HG02973 (cell line): ENCODE data around the gene GABRE.

Experiments used
- ATAC-seq: cut with Tn5 transposase; IDR thresholded peaks from one replicate; pipeline ENCODE4 v1.9.1; 2021; ENCODE audit warnings: moderate library complexity; ENCODE audit not compliant: unreplicated experiment

Gene GABRE, protein sequence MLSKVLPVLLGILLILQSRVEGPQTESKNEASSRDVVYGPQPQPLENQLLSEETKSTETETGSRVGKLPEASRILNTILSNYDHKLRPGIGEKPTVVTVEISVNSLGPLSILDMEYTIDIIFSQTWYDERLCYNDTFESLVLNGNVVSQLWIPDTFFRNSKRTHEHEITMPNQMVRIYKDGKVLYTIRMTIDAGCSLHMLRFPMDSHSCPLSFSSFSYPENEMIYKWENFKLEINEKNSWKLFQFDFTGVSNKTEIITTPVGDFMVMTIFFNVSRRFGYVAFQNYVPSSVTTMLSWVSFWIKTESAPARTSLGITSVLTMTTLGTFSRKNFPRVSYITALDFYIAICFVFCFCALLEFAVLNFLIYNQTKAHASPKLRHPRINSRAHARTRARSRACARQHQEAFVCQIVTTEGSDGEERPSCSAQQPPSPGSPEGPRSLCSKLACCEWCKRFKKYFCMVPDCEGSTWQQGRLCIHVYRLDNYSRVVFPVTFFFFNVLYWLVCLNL

DNA sequence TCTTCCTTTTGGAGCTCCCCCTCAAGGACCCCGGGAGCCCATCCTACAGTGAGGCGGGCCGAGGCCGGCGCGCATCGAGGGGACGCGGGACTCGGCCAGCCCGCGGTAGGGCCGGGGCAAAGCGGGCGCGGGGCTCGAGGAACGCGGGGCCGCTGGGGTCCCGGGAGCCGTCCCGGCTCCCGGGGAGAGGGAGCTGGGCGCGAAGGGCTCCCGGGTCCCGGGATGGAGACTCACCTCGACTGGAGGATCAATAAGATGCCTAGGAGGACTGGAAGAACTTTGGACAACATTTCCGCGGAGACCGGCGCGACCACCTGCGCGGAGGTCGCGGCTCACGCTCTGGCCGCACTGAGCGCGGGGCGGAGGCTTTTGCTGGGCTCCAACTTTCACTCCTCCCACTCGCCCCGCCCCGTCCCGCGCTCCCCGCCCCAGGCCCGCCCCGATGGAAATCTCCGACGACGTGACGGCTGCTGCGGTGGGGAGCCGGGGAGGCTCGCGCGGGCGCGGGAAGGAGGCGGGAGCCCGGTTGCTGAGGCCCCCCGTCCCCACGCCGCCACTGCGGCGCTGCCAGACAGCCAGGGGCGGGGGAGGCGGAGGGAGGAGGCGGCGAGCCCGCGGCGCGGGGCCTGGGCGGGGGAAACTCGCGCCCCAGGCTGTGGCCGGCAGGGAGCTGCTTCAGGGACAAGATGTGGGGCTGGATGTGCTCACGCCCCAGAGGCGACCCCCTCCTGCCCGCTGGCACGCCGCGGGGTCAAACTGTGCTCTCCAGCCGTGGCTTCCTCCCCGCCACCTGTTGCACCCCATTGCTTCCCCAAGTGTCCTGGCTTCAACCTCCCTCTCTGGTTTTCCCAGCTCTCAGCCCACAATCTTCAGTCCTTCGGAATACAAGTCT is at the start of gene GABRE:
Gene GABRE (minus strand): TSS at position 341 of the 892 bp plus-strand sequence. CDS start 51 bp downstream, at position 290.
- no peak for ATAC-seq

DNA sequence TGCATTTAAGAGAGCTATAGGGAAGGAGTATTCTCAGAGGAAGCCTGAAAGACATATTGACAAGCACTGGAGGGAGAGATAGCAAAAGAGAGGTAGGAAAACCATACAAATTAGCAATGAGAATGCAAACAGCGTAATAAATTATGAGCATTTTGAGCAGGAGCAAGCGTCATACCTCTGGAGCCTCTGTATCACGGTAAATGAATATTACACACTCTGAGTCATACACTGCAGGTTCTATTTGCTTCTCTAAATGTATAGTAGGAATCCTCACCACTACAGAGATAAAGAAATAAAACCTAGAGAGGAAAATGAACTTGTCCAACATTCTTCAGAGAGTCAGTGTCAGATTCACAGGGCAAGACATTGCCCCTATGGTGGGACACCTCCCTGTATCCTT is 46.4 kb upstream of the GABRE start:
- ATAC-seq = no peak

DNA sequence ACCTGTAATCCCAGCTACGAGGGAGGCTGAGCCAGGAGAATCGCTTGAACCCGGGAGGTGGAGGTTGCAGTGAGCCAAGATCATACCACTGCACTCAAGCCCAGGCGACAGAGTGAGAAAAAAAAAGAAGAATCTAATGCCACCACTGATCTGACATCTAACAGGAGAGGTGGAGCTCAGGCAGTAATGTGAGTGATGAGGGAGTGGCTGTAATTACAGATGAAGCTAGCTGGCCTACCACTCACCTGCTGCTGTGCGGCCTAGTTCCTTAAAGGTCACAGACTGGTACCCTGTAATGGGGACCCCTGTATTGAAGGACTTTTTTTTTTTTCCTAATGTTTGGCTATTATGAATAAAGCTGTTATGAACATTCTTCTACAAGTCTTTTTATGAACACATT is 25.3 kb upstream of the GABRE start:
- no peak for ATAC-seq

DNA sequence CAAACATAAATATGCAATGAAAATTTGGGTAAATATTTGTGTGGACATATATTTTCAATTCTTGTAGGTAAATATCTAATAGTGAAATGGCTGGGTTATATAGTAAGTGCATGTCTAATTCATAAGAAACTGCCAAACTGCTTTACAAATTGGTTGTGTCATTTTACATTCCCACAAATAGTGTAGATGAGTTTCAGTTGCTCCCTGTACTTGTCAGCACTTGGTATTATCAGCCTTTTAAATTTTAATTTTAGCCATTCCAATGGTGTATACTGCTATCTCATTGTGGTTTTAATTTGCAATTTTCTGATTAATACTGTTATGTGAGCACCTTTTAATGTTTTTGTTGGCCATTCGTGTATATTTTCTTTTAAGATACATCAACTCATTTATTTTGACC is 23.1 kb upstream of the GABRE start:
- ATAC-seq = no peak

DNA sequence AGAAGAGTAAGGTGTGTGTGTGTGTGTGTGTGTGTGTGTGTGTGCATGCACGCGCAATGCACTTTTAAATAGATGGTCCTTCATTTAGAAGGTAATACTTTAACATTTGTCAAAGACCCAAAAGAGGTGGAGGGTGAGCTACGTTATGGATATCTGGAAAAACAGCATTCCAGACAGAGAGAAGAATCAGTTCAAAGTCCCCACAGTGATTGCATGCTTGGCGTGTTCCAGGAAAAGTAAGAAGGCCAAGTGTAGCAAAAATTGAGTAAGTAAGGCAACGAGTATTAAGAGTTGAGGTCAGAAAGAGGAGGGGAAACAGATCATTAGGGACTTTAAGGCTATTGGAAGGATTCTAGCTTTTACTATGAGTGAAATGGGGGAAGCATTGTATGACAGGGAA is 21.9 kb upstream of the GABRE start:
- ATAC-seq = no peak

DNA sequence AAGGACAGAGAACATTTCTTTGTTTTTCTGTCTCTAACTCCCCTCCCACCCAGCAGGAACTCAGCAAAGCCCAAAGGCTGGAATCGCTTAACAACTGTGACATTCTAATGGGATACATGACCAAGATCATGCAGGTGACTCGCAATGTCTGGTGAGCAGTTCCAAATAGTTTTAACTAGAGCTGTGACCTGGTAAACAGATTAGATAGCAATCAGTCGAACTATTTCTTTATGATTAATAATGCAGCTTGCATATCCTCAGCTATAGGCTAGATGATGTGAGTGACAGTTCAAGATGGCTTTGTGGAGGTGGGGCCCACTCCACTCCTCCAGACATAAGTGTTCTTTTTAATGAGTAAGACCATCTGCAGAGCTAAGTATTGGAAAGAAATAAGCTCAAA is 20.0 kb upstream of the GABRE start:
- ATAC-seq = no peak

DNA sequence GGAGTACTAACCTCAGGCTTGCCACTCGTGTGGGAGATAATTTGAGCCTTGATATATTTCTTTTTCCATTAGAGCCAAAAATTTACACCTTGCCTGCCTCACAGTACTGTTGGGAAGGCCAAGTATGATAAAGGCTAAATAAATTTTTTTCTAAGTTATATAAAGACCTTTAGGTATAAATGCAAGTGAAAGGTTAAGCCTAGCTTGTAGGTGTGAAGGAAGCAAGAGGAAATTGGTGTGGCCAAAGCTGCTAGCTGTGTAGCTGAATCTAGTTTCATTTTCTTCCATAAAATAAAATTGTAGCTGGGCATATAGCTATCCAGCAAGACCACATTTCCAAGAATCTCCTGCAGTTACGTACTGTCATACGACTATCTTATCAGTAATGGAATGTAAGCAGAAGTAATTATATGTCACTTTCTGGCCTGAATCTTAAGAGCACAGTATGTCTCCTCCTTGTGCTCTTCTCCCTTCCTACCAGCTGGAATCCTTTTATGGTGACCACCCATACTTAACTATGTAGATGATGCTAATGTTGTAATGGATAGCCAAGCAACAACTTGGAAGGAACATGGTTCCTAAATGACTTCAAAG is 14.3 kb upstream of the GABRE start:
- ATAC-seq = no peak

DNA sequence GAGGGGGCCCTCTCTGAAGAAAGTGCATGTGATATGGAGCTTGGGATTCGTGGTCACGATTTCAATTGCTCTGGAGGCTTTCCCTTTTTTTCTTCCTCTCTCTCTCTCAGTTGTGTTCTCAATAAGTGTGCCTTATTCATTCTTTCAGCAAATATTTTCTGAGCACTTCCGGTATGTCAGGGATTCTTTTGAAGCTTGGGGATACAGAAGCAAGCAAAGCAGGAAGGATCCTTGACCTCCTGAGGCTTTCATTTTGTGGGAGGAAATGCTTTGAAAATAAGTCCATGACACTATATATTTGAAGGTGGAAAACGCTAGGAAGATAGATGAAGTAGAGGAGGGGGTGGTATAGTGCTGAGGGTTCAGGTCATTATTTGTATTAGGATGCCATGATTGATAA is 12.6 kb upstream of the GABRE start:
- ATAC-seq = no peak

DNA sequence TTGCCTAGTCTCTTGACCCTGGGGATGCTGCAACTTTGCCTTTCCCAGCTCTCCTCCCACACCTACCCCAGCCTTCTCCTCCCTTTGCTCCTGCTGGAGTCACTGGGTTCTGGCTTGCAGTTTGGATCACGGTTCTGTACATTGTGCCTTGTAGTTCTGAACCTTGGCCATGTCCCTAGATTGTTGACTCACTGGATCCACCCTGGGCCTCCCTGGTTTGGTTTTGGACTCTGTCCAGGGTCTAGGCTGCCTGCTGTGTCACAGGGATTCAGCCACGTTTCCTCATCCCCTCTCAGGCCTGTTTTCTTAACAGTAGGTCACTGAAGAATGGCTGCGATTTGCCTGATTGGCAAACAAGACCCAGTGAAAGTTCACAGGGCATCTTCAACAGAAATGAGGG is 11.5 kb upstream of the GABRE start:
- ATAC-seq = no peak

DNA sequence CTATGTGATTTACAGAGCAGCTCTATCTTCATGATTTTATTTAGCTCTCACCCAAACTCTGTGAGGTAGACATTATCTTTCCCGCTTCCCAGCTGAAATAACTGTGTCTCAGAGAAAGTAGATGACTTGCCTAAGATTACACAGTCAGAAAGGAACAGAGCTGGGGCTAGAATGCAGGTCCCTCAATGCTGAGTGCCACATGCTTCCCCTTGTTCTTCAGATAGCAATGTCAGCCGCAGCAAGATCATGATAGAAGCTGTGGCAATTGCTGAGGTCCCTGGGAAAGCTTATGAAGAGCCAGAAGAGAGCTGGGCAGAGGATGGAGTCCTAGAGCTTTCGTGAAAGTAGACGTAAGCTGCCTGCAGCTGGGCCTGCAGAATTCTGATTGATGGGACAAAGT is 11.1 kb upstream of the GABRE start:
- no peak for ATAC-seq

DNA sequence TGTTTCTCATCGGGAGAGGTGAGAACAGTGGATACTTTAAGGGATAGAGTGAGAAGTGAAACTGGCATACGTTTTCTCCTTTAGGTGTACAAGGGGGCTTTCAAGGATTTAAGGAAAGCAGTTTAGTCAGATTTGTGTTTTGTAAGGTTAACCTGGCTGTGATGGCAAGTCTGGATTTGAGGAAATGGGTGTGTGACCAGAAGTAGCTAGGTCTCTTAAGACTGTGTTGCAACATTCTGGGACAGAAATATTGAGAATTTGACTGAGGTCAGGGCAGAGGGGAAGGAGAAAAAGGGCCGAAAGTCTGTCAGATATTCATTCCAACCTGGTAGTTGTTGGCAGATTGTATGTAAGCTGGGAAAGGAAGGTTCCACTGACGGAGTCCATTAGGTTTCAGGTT is 10.4 kb upstream of the GABRE start:
- ATAC-seq = no peak

DNA sequence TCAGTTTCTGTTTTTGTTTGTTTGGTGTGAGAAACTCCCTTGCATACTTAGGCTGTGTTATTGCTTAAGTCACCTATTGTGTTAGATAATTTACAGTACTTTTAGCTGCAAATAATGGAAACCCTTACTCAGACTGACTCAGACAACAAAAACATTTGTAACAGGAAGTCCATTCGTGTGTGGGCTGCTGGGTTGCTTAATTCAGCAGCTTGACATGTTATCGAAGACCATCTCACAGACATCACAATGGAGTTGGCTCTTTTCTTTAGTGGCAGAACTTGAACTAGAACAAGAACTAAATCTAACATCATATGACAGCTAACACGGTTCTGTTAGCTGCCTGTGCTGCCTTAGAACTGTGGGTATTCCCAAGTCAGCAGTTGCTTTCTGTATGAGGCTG is 9.9 kb upstream of the GABRE start:
- ATAC-seq = no peak

DNA sequence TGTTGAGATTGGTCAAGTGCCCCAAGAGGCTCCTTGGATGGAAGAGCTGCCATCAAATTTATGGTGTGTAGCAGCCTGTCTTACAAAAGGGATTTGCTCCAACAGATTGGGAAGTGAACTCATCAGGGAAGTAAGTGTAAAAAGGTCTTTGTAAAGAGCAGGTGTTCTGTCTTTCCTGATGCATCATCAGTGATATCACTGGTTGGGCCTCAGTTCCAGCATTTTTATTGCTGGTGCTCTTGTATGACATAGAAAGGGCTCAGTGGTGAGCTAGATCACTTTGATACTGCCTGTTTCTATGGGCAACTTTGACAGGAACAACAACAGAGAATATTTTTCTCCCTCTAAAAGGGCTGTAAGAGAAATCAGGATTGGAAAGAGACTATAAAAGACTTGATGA is 8.7 kb upstream of the GABRE start:
- no peak for ATAC-seq

DNA sequence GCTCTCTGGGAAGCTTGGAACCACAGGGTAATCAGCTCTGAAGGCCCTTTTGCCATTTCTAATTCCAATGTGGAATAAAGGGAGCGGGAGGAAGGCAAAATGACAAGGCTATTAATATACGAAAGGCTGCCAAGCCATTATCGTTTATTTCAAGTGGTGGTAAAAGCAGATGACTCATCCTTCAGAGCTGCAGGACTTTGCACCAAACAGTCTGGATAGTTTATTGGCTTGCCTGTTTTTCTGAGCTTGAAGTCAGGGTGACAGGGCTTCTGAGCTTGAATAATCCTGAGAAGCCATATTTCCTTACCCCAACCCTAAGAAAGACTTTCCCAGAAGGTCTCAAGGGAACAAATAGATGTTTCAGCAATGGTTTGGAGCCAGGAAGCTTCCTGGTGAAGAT is 7.7 kb upstream of the GABRE start:
- ATAC-seq = no peak

DNA sequence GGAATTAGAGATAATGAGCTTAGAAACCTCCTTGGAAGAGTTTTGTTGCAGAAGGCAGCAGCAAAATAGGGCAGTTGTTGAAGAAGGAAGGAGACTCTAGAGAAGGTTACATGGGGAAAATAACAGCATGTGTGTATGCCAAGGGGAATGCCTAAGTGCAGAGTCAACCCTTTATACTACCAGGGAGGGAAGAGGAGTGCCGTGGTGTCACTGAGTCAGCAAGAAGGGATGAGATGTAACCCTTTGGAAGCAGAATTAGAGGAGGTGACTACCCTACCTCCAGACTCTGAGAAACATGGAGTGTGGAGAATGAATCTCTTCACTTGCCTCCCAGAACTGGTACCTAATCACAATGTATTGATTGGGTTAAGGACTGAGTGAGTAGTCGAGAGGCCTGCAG is 6.7 kb upstream of the GABRE start:
- no peak for ATAC-seq

DNA sequence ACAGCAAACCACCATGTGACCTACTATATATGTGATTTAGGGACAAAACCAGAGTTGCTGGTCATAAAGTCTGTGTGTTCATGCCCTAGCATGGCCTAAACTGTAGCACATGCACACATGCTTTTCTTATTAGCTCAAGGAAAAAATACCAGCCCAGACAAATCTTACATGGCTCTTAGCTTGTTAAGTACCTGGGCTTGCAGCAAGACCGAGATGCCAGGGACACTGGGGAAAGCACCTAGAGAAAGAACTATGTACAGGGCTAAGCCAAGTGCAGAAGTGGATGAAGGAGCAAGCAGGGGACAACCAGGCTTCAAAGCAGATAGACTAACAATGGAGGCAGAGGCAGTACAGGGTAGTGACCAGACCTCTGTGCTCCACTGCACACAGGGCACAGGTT is 3.4 kb upstream of the GABRE start:
- ATAC-seq = no peak

DNA sequence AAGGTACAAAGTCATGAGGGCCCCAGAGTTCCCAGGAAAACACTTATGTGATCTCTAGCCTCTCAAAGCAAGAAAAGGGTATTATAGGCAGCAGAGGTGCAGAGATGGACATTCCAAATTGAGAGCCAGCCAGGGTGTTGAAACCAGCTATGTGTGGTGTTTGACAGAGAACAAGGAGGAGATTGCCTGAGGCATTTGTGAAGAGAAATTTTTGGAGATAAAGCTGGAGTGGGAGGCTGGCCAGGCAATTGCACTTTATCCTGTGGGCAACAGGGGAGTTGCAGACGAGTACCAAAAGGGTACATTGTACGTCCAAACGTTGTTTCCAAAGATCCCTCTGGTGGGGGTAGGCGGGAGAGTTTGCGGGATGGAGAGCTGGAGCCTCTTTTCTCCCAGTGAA is 2.5 kb upstream of the GABRE start:
- no peak for ATAC-seq

DNA sequence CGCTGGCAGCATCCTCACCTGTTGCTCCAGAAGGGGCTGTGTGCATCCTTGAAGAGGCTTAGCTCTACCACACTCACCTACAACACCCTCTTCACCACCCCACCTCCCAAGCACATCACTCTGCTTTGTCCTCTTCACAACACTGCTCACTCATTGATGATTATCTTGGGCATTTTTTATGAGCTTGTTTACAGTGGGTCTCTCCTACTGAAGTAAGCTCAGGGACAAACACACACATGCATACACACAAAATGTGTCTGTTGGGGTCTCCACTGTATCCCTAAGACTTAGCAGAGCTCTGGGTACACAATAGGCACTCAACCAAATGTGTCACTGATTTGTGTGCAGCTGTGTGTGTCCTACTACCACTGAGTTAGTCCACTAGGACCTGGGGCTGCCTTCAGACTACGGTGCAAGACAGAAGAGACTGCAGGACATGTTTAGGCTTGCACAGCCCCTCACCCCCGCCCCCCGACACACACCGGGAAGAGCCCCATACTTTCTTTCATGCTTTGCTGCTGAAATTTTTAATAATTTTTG is 1.3 kb upstream of the GABRE start:
- ATAC-seq = no peak

DNA sequence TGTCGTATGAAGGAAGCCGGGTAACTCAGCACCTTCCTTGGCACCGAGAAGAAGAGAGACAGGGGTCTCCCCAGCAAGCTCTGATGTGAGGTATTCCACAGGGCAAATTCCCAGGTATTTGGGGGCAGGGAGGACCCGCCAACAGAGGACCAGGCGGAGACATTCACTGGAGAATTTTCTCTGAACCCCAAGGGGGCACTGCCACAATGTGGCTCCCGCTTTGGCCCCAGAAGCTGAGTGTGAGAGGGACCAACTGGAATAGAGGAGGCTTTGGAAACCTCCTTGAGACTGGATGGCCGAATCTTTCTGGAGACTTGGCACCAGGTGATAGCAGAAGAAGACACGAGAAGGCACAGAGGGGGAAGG is 735 bp upstream of the GABRE start:
- no peak for ATAC-seq

DNA sequence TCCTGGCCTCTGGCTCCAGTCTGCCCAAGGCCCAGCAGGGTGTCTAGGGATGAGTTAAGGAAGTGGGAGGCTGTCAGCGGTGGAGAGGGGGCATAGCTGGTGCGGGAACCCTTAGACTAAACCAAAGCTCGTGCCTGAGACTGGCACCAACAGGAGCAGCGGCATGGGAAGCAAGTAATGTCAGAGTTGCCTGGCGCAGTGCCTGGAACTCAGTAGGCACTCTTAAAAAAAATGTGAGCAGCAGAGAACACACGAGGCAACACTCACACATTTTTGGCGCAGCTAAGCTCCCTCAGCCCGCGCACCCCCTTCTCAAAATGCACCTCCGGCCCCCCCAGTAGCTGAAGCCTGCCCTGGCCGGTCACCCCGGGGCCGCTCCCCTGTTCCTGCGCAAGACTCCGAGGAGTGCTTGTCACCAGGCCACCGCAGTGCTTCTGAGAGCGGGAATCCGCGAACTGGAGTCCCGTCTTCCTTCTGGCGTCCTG is 583 bp downstream of the GABRE start:
- no peak for ATAC-seq

DNA sequence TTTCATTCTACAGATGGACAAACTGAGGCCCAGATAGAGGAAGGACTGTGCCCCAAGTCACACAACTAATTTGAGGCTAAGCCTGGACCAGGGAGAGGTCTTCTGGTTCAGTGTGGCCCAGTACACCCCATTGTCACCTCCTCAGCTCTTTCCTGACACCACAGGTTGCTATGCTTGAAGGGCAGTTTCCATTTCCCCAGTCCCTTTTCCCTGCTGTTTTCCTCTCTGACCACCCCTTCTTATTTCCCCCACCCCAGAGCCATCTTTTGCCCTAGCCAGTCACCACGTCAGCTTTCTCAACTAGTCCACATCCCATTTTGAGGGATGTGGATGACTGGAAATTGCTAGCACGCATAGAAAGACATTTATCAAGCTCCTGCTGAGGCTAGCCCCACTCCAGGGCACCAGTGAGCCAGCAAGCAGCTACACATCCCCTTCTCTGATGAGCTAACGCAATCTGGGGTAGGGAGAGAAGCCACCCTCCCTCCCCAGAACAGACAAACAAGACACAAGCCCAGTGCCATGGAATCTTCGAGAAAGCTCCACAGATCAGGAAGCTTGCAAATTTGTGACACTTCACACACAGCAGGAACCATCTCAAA is 1.3 kb downstream of the GABRE start:
- ATAC-seq = no peak
